Psoas muscle (tissue), 8 donors: ENCODE results near the gene FOS. TPM values are rescaled to one million over a fixed set of nuclear protein-coding genes. Genes with fewer than 3 reads are reported as not detected.

Experiments
- ATAC-seq, 4 donors: fragments of 200-7000 bp; cut with Tn5 transposase; one replicate each; pipeline ENCODE4 v1.9.1; 2020; ENCODE audit warnings: moderate library complexity in 3 of 4, mild to moderate bottlenecking in 2 of 4
- DNase-seq, 2 donors: peaks; one replicate each; pipeline ENCODE4 v3.0.0-alpha.2; 2020
- H3K27ac ChIP-seq: fragments of 200-600 bp; one replicate; pipeline ENCODE4 v1.8.0; 2022
- H3K27me3 ChIP-seq, 3 donors: fragments of 200-600 bp in 1 of 3; one replicate each; pipeline versions ENCODE4 v1.6.1 to v1.8.0; 2013 to 2022; ENCODE audit warnings: low read length in 2 of 3, mild to moderate bottlenecking in 2 of 3, moderate library complexity in 1 of 3; ENCODE audit not compliant: insufficient read depth in 3 of 3
- H3K36me3 ChIP-seq, 2 donors: fragments of 200-600 bp in 1 of 2; one replicate each; pipeline versions ENCODE4 v1.6.1 to v1.8.0; 2013 to 2022; ENCODE audit warnings: low read depth in 1 of 2, mild to moderate bottlenecking in 1 of 2, moderate library complexity in 1 of 2; ENCODE audit not compliant: insufficient read depth in 1 of 2
- H3K4me1 ChIP-seq: fragments of 200-600 bp; one replicate; pipeline ENCODE4 v1.8.0; 2022
- H3K4me3 ChIP-seq: fragments of 200-600 bp; one replicate; pipeline ENCODE4 v1.8.0; 2022; ENCODE audit warnings: mild to moderate bottlenecking
- H3K9me3 ChIP-seq: fragments of 200-600 bp; one replicate; pipeline ENCODE4 v1.8.0; 2022
- CTCF ChIP-seq: fragments of 200-600 bp; IDR thresholded peaks from one replicate; pipeline ENCODE4 v1.8.0; 2022; ENCODE audit warnings: antibody characterized with exemption
- WGBS, 3 donors: extraction: QIAGEN DNeasy Blood & Tissue Kit; methylation state at CpG; one replicate each; pipeline versions ENCODE4 v1.1.6 to v1.1.7; 2013; 5-methylcytosine and 5-hydroxymethylcytosine counted together
- intact Hi-C, 2 donors: fragments of 100-400 bp; cut with DNase I; formaldehyde crosslinking; loops; one replicate each; pipeline versions ENCODE4 v1.11.0 to v1.14.2; 2022
- long read RNA-seq, 2 donors: library from polyadenylated mRNA; unstranded; transcript quantifications; one replicate each; pipeline ENCODE4 v2.0.0, GENCODE V29; 2021
- polyA plus RNA-seq, 3 donors: library from polyadenylated mRNA; stranded (reverse); fragments of 200-250 nt; gene quantifications; one replicate each; pipeline ENCODE4 v1.2.3, GENCODE V29; 2013
- total RNA-seq, 4 donors: library from RNA; stranded (reverse); fragmentation: NEBNext Ultra II Directional in 2 of 4; extraction: Animal tissue kit (Norgen Biotek cat#: 25700) in 2 of 4; gene quantifications; one replicate each; pipeline versions ENCODE4 v1.2.1 to v1.2.4, GENCODE V29; 2021 to 2023
- donor health status: healthy with polysubstance abuse.
- donor health status: DM: no; HTN: no; CAD: no; lungs with moderate emphysema.
- donor health status: Bipolar disorder and iron deficiency.
- donor health status: healthy.
- donor health status: DM: yes; HTN: yes; CAD: no.
- donor health status: DM: no; HTN: no; CAD: no.
- donor health status: DM: no; HTN: no; CAD: no.
- donor health status: DM: yes; HTN: yes; CAD: no.

FOS gene
- total RNA-seq (100 to 1,000 TPM in 2 of 4 donors, 10 to 100 TPM in 2; 20.7 to 279 (median 95.1) TPM), polyA plus RNA-seq (10 to 100 TPM; 15.5 to 51.0 (median 33.8) TPM)
- long read RNA-seq, donor 1, transcript FOS-201 (4 exons, 2,158 nt): major isoform, 51 of 65 reads
- long read RNA-seq, donor 1, partial matches to known transcripts: 0 of 65 reads
- long read RNA-seq, donor 1, other reads (novel, unspliced or antisense): 9 of 65 reads
- long read RNA-seq, donor 2, transcript FOS-201 (4 exons, 2,158 nt): major isoform, 32 of 47 reads
- long read RNA-seq, donor 2, partial matches to known transcripts: 0 of 47 reads
- long read RNA-seq, donor 2, other reads (novel, unspliced or antisense): 8 of 47 reads

DNA sequence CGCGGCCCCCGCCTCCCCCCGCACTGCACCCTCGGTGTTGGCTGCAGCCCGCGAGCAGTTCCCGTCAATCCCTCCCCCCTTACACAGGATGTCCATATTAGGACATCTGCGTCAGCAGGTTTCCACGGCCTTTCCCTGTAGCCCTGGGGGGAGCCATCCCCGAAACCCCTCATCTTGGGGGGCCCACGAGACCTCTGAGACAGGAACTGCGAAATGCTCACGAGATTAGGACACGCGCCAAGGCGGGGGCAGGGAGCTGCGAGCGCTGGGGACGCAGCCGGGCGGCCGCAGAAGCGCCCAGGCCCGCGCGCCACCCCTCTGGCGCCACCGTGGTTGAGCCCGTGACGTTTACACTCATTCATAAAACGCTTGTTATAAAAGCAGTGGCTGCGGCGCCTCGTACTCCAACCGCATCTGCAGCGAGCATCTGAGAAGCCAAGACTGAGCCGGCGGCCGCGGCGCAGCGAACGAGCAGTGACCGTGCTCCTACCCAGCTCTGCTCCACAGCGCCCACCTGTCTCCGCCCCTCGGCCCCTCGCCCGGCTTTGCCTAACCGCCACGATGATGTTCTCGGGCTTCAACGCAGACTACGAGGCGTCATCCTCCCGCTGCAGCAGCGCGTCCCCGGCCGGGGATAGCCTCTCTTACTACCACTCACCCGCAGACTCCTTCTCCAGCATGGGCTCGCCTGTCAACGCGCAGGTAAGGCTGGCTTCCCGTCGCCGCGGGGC lies at the start of gene FOS:
Gene FOS (plus strand): TSS at position 407 of the 731 bp plus-strand sequence. CDS start 155 bp downstream, at position 562.
- peaks cover 30% of the 10 kb centered on the region for H3K4me1 ChIP-seq
- WGBS, 3 donors: 0 to 1% (median 0%) methylated on average over 54 to 69 of the region's 69 CpGs
- no peak for TF ChIP-seq CTCF
- H3K36me3 ChIP-seq: peaks cover 3 to 25% of the 10 kb centered on the region in 2 donors
- peak within 1 kb of the TSS; percentile 98 for H3K27ac ChIP-seq
- intact Hi-C loops: loop anchor here (2.0 to 5.0 kb wide), 3 partner anchors 20 to 101 kb away; partner anchors contain the start of gene TMED10 (in 1 of the 2)
- peak; percentile 90 to 95 for DNase-seq
- ATAC-seq: peak; percentile 76 to 85 (median 83)
- no peaks in the 10 kb centered on the region for H3K9me3 ChIP-seq
- peak within 1 kb of the TSS; percentile 83 for H3K4me3 ChIP-seq
- H3K27me3 ChIP-seq: no peaks in the 10 kb centered on the region

GRCh38 chr14:75229661-75230139 lies 48.9 kb upstream of the FOS start:
- 91 to 96% (median 92%) methylated on average over 4 of the region's 4 CpGs for WGBS, 3 donors
- Histone ChIP-seq H3K4me3 (no peak overlapping the region), H3K27ac (no peak overlapping the region), H3K36me3 (no peaks in the 10 kb centered on the region), H3K27me3 (no peaks in the 10 kb centered on the region), H3K4me1 (peaks cover 16% of the 10 kb centered on the region), H3K9me3 (no peaks in the 10 kb centered on the region)
- ATAC-seq (no peak), DNase-seq (no peak)
- no peak for TF ChIP-seq CTCF
- intact Hi-C loops: loop anchor here (5.0 kb wide), 2 partner anchors 52 to 82 kb away; partner anchors contain the start of gene TMED10 (in 1 of the 2)

DNA sequence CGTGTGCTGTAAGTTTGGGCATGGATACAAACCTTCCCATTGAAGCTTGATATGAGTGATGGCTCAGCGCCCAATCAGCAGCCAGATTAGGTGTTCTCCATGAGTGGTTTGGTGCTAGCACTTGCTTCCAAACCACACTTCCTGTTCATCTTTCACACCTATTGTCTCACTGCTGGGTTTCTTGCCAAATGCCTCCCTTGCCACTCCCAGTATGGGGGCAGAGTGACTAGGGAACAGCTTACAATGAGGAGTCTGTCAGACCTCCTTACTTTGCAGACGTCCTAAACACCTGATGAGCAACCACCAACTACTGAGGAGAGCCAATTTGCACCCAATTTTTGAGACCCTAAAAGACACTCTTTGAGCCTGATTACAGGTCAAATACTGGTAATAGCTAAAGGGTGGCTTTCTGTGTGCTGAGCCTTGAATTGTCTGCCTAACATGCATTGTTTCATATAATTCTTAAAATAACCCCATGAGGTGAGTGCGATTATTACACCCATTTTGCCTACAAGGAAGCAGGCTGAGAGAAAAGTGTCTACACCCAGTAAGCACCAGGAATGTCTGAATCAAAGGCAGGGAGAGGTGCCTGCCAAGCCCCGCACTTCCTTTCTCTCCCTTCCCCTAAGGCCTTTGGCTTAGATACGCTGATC lies 48.4 kb upstream of the FOS start:
- H3K27ac ChIP-seq: peak overlapping the region; percentile 71
- peaks cover 16% of the 10 kb centered on the region for H3K4me1 ChIP-seq
- peak; percentile 16 for TF ChIP-seq CTCF
- H3K36me3 ChIP-seq: no peaks in the 10 kb centered on the region
- WGBS, 3 donors: 62 to 72% (median 65%) methylated on average over 6 of the region's 6 CpGs
- H3K9me3 ChIP-seq: no peaks in the 10 kb centered on the region
- intact Hi-C loops: loop anchor here (5.0 kb wide), 2 partner anchors 53 to 83 kb away; partner anchors contain the start of gene TMED10 (in 1 of the 2)
- ATAC-seq: peak; percentile 23 to 73 (median 59)
- H3K4me3 ChIP-seq: no peak overlapping the region
- no peaks in the 10 kb centered on the region for H3K27me3 ChIP-seq
- peak in 1 of 2 donors; percentile 62 for DNase-seq

GRCh38 chr14:75231320-75231719 lies 47.3 kb upstream of the FOS start:
- Histone ChIP-seq H3K27ac (peak overlapping the region; percentile 71), H3K9me3 (no peaks in the 10 kb centered on the region), H3K27me3 (no peaks in the 10 kb centered on the region), H3K4me3 (no peak overlapping the region), H3K36me3 (no peaks in the 10 kb centered on the region), H3K4me1 (peaks cover 24% of the 10 kb centered on the region)
- 22 to 40% (median 27%) methylated on average over 2 of the region's 2 CpGs for WGBS, 3 donors
- intact Hi-C loops: loop anchor here (5.0 kb wide), 2 partner anchors 54 to 84 kb away; partner anchors contain the start of gene TMED10 (in 1 of the 2)
- ATAC-seq (peak; percentile 73 to 90 (median 87)), DNase-seq (no peak)
- no peak for TF ChIP-seq CTCF
